Panc1 (cell line): Measurements from ENCODE around the gene ZNF354C.

ENCODE experiments used
- CTCF ChIP-seq: fragments of 450-650 bp; IDR thresholded peaks from 2 replicates; pipeline ENCODE4 v1.5.1; 2017; ENCODE audit warnings: mild to moderate bottlenecking
- REST ChIP-seq, 2 experiments: IDR thresholded peaks; 2 replicates each; pipeline ENCODE4 v1.6.1; 2011 to 2012; ENCODE audit warnings: low read depth in 2 of 2, control low read depth in 1 of 2, low read length in 1 of 2, mild to moderate bottlenecking in 1 of 2, moderate library complexity in 1 of 2; ENCODE audit not compliant: insufficient read depth in 1 of 2
- TCF7L2 ChIP-seq: IDR thresholded peaks from 2 replicates; pipeline ENCODE4 v1.6.1; 2011; ENCODE audit warnings: mild to moderate bottlenecking, low read depth, low read length, inconsistent platforms

GRCh38 chr5:179129607-179130071 lies 69.5 kb downstream of the ZNF354C start:
- TF ChIP-seq TCF7L2: no peak
- TF ChIP-seq REST (IDR thresholded peaks at IDR 0.05; ENCODE audit: insufficient read depth in 1 of 2, low read depth in 2 of 2, low read length in 1 of 2): no peak
- TF ChIP-seq CTCF: no peak
